ENCODE measurements around the gene IRF1. TPM values are rescaled to one million over a fixed set of nuclear protein-coding genes. Genes with fewer than 3 reads are reported as not detected.

Gene IRF1
- total and polyA plus RNA-seq, 2 of the 8 experiments (the other 6 are each of a cell fraction or from before 2014, with no cell fraction given) = 4.0 to 8.5 TPM

- TF ChIP-seq, protein P1, sequence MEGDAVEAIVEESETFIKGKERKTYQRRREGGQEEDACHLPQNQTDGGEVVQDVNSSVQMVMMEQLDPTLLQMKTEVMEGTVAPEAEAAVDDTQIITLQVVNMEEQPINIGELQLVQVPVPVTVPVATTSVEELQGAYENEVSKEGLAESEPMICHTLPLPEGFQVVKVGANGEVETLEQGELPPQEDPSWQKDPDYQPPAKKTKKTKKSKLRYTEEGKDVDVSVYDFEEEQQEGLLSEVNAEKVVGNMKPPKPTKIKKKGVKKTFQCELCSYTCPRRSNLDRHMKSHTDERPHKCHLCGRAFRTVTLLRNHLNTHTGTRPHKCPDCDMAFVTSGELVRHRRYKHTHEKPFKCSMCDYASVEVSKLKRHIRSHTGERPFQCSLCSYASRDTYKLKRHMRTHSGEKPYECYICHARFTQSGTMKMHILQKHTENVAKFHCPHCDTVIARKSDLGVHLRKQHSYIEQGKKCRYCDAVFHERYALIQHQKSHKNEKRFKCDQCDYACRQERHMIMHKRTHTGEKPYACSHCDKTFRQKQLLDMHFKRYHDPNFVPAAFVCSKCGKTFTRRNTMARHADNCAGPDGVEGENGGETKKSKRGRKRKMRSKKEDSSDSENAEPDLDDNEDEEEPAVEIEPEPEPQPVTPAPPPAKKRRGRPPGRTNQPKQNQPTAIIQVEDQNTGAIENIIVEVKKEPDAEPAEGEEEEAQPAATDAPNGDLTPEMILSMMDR (IDR thresholded peaks at IDR 0.05; ENCODE audit: control extremely low read depth in 1 of 3, insufficient read depth in 1 of 3, low read depth in 1 of 3, low read length in 3 of 3) = no peak
Observed at GRCh38 chr5:132470596-132470995, 20.0 kb downstream of the IRF1 start (continued).

Measured in H1 (cell line).